ENCODE data around the gene CLPTM1L. TPM values are rescaled to one million over a fixed set of nuclear protein-coding genes. Genes with fewer than 3 reads are reported as not detected.
A peak's percentile ranks its signal among the peaks of the same experiment; 100 is the strongest.
"Not testable (repeated sequence)": the region's sequence is repeated elsewhere in the genome, so short reads cannot be mapped to it uniquely, and the experiment has no call there.

CLPTM1L gene
- total RNA-seq, 4 donors from 2014 or later, result 62.6 to 132 (median 93.5) TPM

- WGBS, result 71% methylated on average over 30 of the region's 35 CpGs
- H3K27ac ChIP-seq, result peak overlapping the region; percentile 84
- peak; percentile 52 to 76 for DNase-seq (ENCODE audit: low spot score in 2 of 2)
- H3K27me3 ChIP-seq, result no peaks in the 10 kb centered on the region
- H3K9me3 ChIP-seq, result no peaks in the 10 kb centered on the region
- H3K4me1 ChIP-seq, result peaks cover 51% of the 10 kb centered on the region
- peaks cover 51% of the 10 kb centered on the region for H3K36me3 ChIP-seq
- no peak for TF ChIP-seq POLR2A (IDR thresholded peaks at IDR 0.05)
- no peak for TF ChIP-seq CTCF (IDR thresholded peaks at IDR 0.05)
- no peak for TF ChIP-seq EP300 (IDR thresholded peaks at IDR 0.05)
- TF ChIP-seq POLR2AphosphoS5 (IDR thresholded peaks at IDR 0.05), result no peak
- no peak overlapping the region for H3K4me3 ChIP-seq
Measured at GRCh38 chr5:1330847-1331831, 13.8 kb downstream of the CLPTM1L start.

GRCh38 chr5:1330146-1330846 lies 14.6 kb downstream of the CLPTM1L start:
- WGBS, result 78% methylated on average over 17 of the region's 23 CpGs
- DNase-seq (ENCODE audit: low spot score in 2 of 2), result peak; percentile 79 to 83
- peak overlapping the region; percentile 84 for H3K27ac ChIP-seq

DNA sequence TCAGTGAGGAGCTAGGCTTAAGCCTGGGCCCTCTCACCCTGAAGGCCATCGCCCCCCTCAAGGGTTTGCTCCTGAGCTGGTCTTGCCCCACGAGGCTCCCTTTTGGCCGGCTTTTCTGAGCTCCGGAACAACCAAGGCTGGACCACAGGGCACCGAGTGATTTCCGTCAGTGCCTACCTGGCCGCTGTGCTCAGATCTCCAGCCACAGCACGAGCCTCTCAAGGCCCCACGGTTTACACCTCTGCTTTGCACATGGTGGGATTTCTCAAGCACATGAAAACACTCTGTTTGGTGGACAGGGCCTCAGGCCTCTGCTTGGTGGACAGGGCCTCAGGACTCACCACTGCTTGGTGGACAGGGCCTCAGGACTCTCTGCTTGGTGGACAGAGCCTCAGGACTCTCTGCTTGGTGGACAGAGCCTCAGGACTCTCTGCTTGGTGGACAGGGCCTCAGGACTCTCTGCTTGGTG lies 15.8 kb downstream of the CLPTM1L start:
- 85% methylated on average over 9 of the region's 9 CpGs for WGBS
- H3K4me1 ChIP-seq, result peaks cover 51% of the 10 kb centered on the region
- no peaks in the 10 kb centered on the region for H3K27me3 ChIP-seq
- peak overlapping the region; percentile 57 for H3K27ac ChIP-seq
- DNase-seq (ENCODE audit: low spot score in 2 of 2), result peak; percentile 64 to 67
- no peak overlapping the region for H3K4me3 ChIP-seq
- H3K36me3 ChIP-seq, result peaks cover 51% of the 10 kb centered on the region
- no peaks in the 10 kb centered on the region for H3K9me3 ChIP-seq
- TF ChIP-seq POLR2A (IDR thresholded peaks at IDR 0.05), result no peak
- no peak for TF ChIP-seq CTCF (IDR thresholded peaks at IDR 0.05)
- TF ChIP-seq POLR2AphosphoS5 (IDR thresholded peaks at IDR 0.05), result no peak
- no peak for TF ChIP-seq EP300 (IDR thresholded peaks at IDR 0.05)

More at GRCh38 chr5:1330146-1330846, 14.6 kb downstream of the CLPTM1L start:
- peaks cover 51% of the 10 kb centered on the region for H3K4me1 ChIP-seq
- TF ChIP-seq EP300 (IDR thresholded peaks at IDR 0.05), result no peak
- TF ChIP-seq POLR2AphosphoS5 (IDR thresholded peaks at IDR 0.05), result peak in 1 of 3 donors; percentile 31
- TF ChIP-seq CTCF (IDR thresholded peaks at IDR 0.05), result no peak
- TF ChIP-seq POLR2A (IDR thresholded peaks at IDR 0.05), result no peak
- H3K4me3 ChIP-seq, result no peak overlapping the region
- no peaks in the 10 kb centered on the region for H3K27me3 ChIP-seq
- H3K9me3 ChIP-seq, result no peaks in the 10 kb centered on the region
- H3K36me3 ChIP-seq, result peaks cover 51% of the 10 kb centered on the region

DNA sequence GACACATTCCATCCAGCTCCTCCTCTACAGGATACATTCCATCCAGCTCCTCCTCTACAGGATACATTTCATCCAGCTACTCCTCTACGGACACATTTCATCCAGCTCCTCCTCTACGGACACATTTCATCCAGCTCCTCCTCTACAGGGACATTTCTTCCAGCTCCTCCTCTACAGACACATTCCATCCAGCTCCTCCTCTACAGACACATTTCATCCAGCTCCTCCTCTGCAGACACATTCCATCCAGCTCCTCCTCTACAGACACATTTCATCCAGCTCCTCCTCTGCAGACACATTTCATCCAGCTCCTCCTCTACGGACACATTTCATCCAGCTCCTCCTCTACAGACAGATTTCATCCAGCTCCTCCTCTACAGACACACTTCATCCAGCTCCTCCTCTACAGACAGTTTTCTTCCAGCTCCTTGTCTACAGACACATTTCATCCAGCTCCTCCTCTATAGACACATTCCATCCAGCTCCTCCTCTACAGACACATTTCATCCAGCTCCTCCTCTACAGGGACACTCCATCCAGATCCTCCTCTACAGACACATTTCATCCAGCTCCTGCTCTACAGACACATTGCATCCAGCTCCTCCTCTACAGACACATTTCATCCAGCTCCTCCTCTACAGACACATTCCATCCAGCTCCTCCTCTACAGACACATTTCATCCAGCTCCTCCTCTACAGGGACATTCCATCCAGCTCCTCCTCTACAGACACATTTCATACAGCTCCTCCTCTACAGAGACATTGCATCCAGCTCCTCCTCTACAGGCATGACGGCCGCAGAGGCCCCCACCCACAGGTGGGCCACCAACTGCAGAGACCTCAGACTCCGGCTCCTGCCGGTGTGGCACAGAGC lies 16.4 kb downstream of the CLPTM1L start:
- not testable (repeated sequence) for H3K9me3 ChIP-seq; H3K27me3 ChIP-seq; H3K4me3 ChIP-seq; DNase-seq (ENCODE audit: low spot score in 2 of 2)
- Histone ChIP-seq H3K4me1 (peaks cover 51% of the 10 kb centered on the region), H3K36me3 (peaks cover 51% of the 10 kb centered on the region), H3K27ac (peak overlapping the region; percentile 57)
- WGBS, result 56% methylated on average over 7 of the region's 7 CpGs

GRCh38 chr5:1326901-1327756 lies 17.8 kb downstream of the CLPTM1L start:
- peaks cover 62% of the 10 kb centered on the region for H3K36me3 ChIP-seq
- peak overlapping the region; percentile 74 for H3K27ac ChIP-seq
- 41% methylated on average over 6 of the region's 6 CpGs for WGBS
- not testable (repeated sequence) for H3K9me3 ChIP-seq, H3K4me3 ChIP-seq, H3K27me3 ChIP-seq
- peak; percentile 49 to 64 for DNase-seq (ENCODE audit: low spot score in 2 of 2)
- H3K4me1 ChIP-seq, result peaks cover 44% of the 10 kb centered on the region

DNA sequence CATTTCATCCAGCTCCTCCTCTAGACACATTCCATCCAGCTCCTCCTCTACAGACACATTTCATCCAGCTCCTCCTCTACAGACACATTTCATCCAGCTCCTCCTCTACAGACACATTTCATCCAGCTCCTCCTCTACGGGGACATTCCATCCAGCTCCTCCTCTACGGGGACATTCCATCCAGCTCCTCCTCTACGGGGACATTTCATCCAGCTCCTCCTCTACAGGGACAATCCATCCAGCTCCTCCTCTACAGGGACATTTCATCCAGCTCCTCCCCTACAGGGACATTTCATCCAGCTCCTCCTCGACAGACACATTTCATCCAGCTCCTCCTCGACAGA lies 18.4 kb downstream of the CLPTM1L start:
- H3K4me3 ChIP-seq, H3K9me3 ChIP-seq, H3K27me3 ChIP-seq: not testable (repeated sequence)
- 51% methylated on average over 5 of the region's 5 CpGs for WGBS
- peaks cover 62% of the 10 kb centered on the region for H3K36me3 ChIP-seq
- DNase-seq (ENCODE audit: low spot score in 2 of 2), result peak in 1 of 2 donors; percentile 52
- peak overlapping the region; percentile 74 for H3K27ac ChIP-seq
- peaks cover 38% of the 10 kb centered on the region for H3K4me1 ChIP-seq

Measured in suprapubic skin (tissue), 4 donors.